IPS-20b (cell line): ENCODE results near the gene SSC4D.
"Not testable (repeated sequence)": the region's sequence is repeated elsewhere in the genome, so short reads cannot be mapped to it uniquely, and the experiment has no call there.

Experiments
- H3K27ac ChIP-seq: one replicate; pipeline ENCODE4 v1.5.1; 2013; ENCODE audit warnings: low read length
- H3K27me3 ChIP-seq: 2 replicates; pipeline ENCODE4 v1.6.1; 2013; ENCODE audit warnings: mild to moderate bottlenecking, low read length, inconsistent platforms; ENCODE audit not compliant: insufficient read depth
- H3K36me3 ChIP-seq: 2 replicates; pipeline ENCODE4 v1.6.1; 2013; ENCODE audit warnings: low read depth, mild to moderate bottlenecking, inconsistent platforms, low read length, moderate library complexity; ENCODE audit not compliant: insufficient read depth
- H3K4me1 ChIP-seq: 2 replicates; pipeline ENCODE4 v1.6.1; 2013; ENCODE audit warnings: mild to moderate bottlenecking, control low read depth, inconsistent platforms, low read length, moderate library complexity; ENCODE audit not compliant: insufficient read depth
- H3K4me3 ChIP-seq: 2 replicates; pipeline ENCODE4 v1.5.1; 2013; ENCODE audit warnings: mild to moderate bottlenecking, low read length, inconsistent platforms
- H3K9ac ChIP-seq: 2 replicates; pipeline ENCODE4 v1.6.1; 2013; ENCODE audit warnings: low read depth, mild to moderate bottlenecking, inconsistent platforms, low read length, moderate library complexity
- H3K9me3 ChIP-seq: 2 replicates; pipeline ENCODE4 v1.6.1; 2013; ENCODE audit warnings: mild to moderate bottlenecking, low read depth, low read length, inconsistent platforms; ENCODE audit not compliant: insufficient read depth

SSC4D gene

GRCh38 chr7:76375251-76375650 lies 34.2 kb downstream of the SSC4D start:
- Histone ChIP-seq H3K9ac (no peak overlapping the region), H3K27me3 (no peaks in the 10 kb centered on the region), H3K4me3 (no peak overlapping the region), H3K36me3 (no peaks in the 10 kb centered on the region), H3K9me3 (no peaks in the 10 kb centered on the region), H3K4me1 (no peaks in the 10 kb centered on the region; the same call in 1 of the 2 replicates), H3K27ac (no peak overlapping the region)

GRCh38 chr7:76372984-76373833 lies 36.3 kb downstream of the SSC4D start:
- Histone ChIP-seq H3K27ac (no peak overlapping the region), H3K9me3 (no peaks in the 10 kb centered on the region), H3K4me1 (no peaks in the 10 kb centered on the region), H3K27me3 (no peaks in the 10 kb centered on the region), H3K36me3 (no peaks in the 10 kb centered on the region), H3K4me3 (no peak overlapping the region), H3K9ac (no peak overlapping the region)

- Histone ChIP-seq H3K9ac (no peak overlapping the region), H3K4me1 (no peaks in the 10 kb centered on the region), H3K9me3 (no peaks in the 10 kb centered on the region), H3K27ac (no peak overlapping the region), H3K27me3 (no peaks in the 10 kb centered on the region), H3K36me3 (no peaks in the 10 kb centered on the region), H3K4me3 (no peak overlapping the region)
These were observed 38.1 kb downstream of the SSC4D start for GRCh38 chr7:76371396-76371795.

GRCh38 chr7:76369018-76369417 lies 40.5 kb downstream of the SSC4D start:
- Histone ChIP-seq H3K9me3 (no peaks in the 10 kb centered on the region), H3K9ac (no peak overlapping the region), H3K4me1 (peaks cover 7% of the 10 kb centered on the region; the same call in 1 of the 2 replicates), H3K27me3 (no peaks in the 10 kb centered on the region), H3K36me3 (no peaks in the 10 kb centered on the region), H3K4me3 (no peak overlapping the region), H3K27ac (no peak overlapping the region)

GRCh38 chr7:76368190-76368589 lies 41.3 kb downstream of the SSC4D start:
- Histone ChIP-seq H3K9ac (no peak overlapping the region), H3K4me1 (peaks cover 7% of the 10 kb centered on the region; the same call in 1 of the 2 replicates)

GRCh38 chr7:76364198-76364584 lies 45.3 kb downstream of the SSC4D start:
- H3K9me3 ChIP-seq = no peaks in the 10 kb centered on the region
- no peak overlapping the region for H3K4me3 ChIP-seq
- no peaks in the 10 kb centered on the region for H3K36me3 ChIP-seq
- no peak overlapping the region for H3K27ac ChIP-seq
- H3K4me1 ChIP-seq = peaks cover 12% of the 10 kb centered on the region; the same call in 1 of the 2 replicates
- peak overlapping the region; percentile 52; the same call in 1 of the 2 replicates for H3K9ac ChIP-seq
- H3K27me3 ChIP-seq = no peaks in the 10 kb centered on the region

More at GRCh38 chr7:76368190-76368589, 41.3 kb downstream of the SSC4D start:
- H3K27me3 ChIP-seq = no peaks in the 10 kb centered on the region
- no peaks in the 10 kb centered on the region for H3K9me3 ChIP-seq
- no peak overlapping the region for H3K4me3 ChIP-seq
- H3K27ac ChIP-seq = no peak overlapping the region
- no peaks in the 10 kb centered on the region for H3K36me3 ChIP-seq

GRCh38 chr7:76363754-76364153 lies 45.7 kb downstream of the SSC4D start:
- not testable (repeated sequence) for H3K9me3 ChIP-seq, H3K9ac ChIP-seq, H3K27ac ChIP-seq, H3K4me3 ChIP-seq, H3K36me3 ChIP-seq, H3K27me3 ChIP-seq
- peaks cover 12% of the 10 kb centered on the region; the same call in 1 of the 2 replicates for H3K4me1 ChIP-seq

GRCh38 chr7:76359978-76360638 lies 49.4 kb downstream of the SSC4D start:
- peak overlapping the region; percentile 88; the same call in 1 of the 2 replicates for H3K9ac ChIP-seq
- no peaks in the 10 kb centered on the region for H3K9me3 ChIP-seq
- peaks cover 28% of the 10 kb centered on the region for H3K36me3 ChIP-seq
- H3K4me3 ChIP-seq = peak overlapping the region; percentile 92; the same call in 1 of the 2 replicates
- no peaks in the 10 kb centered on the region for H3K27me3 ChIP-seq
- H3K27ac ChIP-seq = peak overlapping the region; percentile 90
- H3K4me1 ChIP-seq = peaks cover 28% of the 10 kb centered on the region

GRCh38 chr7:76359111-76359977 lies 50.2 kb downstream of the SSC4D start:
- peaks cover 31% of the 10 kb centered on the region for H3K4me1 ChIP-seq
- H3K36me3 ChIP-seq = peaks cover 35% of the 10 kb centered on the region
- H3K27me3 ChIP-seq = no peaks in the 10 kb centered on the region
- H3K27ac ChIP-seq = peak overlapping the region; percentile 90
- no peaks in the 10 kb centered on the region for H3K9me3 ChIP-seq
- H3K9ac ChIP-seq = peak overlapping the region; percentile 96
- peak overlapping the region; percentile 92 for H3K4me3 ChIP-seq

- Histone ChIP-seq H3K4me3 (peak within 1 kb of the TSS; percentile 92), H3K36me3 (peaks cover 38% of the 10 kb centered on the region), H3K27ac (peak within 1 kb of the TSS; percentile 90), H3K27me3 (no peaks in the 10 kb centered on the region), H3K4me1 (peaks cover 28% of the 10 kb centered on the region), H3K9ac (peak within 1 kb of the TSS; percentile 96), H3K9me3 (no peaks in the 10 kb centered on the region)
These were observed 50.9 kb downstream of the SSC4D start, which contains the start of gene YWHAG for GRCh38 chr7:76358481-76359110. Gene YWHAG, minus strand, starts transcription at chr7:76358991. Its CDS starts 183 bp downstream, at chr7:76358808.

- Histone ChIP-seq H3K27ac (peak overlapping the region; percentile 90), H3K9me3 (no peaks in the 10 kb centered on the region), H3K27me3 (no peaks in the 10 kb centered on the region), H3K9ac (peak overlapping the region; percentile 96), H3K4me3 (peak overlapping the region; percentile 92), H3K36me3 (peaks cover 42% of the 10 kb centered on the region), H3K4me1 (peaks cover 28% of the 10 kb centered on the region)
These were observed 51.5 kb downstream of the SSC4D start for GRCh38 chr7:76358011-76358480.
